Urothelium cell line (cell line): Measurements from ENCODE around the gene SMIM43.

Experiments used
- DNase-seq: peaks from one replicate; pipeline ENCODE4 v3.0.0; 2011; ENCODE audit warnings: low spot score, mixed read lengths
- FAIRE-seq: peaks from 2 replicates; lab custom pipeline; 2011; peaks lifted over from hg19 to GRCh38; lab: Jason Lieb, UNC

The SMIM43 gene

GRCh38 chr4:121764702-121765367 lies at the start of gene SMIM43:
Gene SMIM43 (minus strand): TSS chr4:121765164. CDS start chr4:121765105, 59 bp downstream.
- FAIRE-seq (no peak), DNase-seq (no peak)

- DNase-seq (no peak), FAIRE-seq (no peak)
These were observed 49.8 kb upstream of the SMIM43 start for GRCh38 chr4:121814756-121815155.

GRCh38 chr4:121811122-121811521 lies 46.2 kb upstream of the SMIM43 start:
- FAIRE-seq: no peak

GRCh38 chr4:121806411-121806810 lies 41.4 kb upstream of the SMIM43 start:
- FAIRE-seq: no peak
- DNase-seq: no peak

More at GRCh38 chr4:121811122-121811521, 46.2 kb upstream of the SMIM43 start:
- no peak for DNase-seq

GRCh38 chr4:121801715-121802075 lies 36.7 kb upstream of the SMIM43 start:
- DNase-seq: no peak

GRCh38 chr4:121800961-121801714 lies 36.2 kb upstream of the SMIM43 start, which contains the start of gene EXOSC9:
Gene EXOSC9 (plus strand): TSS chr4:121801323. CDS start chr4:121801425, 102 bp downstream.
- FAIRE-seq: peak; percentile 65
- peak; percentile 93 for DNase-seq

More at GRCh38 chr4:121801715-121802075, 36.7 kb upstream of the SMIM43 start:
- FAIRE-seq: no peak

GRCh38 chr4:121800638-121800960 lies 35.6 kb upstream of the SMIM43 start:
- DNase-seq (no peak), FAIRE-seq (no peak)

GRCh38 chr4:121799867-121800501 lies 35.0 kb upstream of the SMIM43 start:
- no peak for DNase-seq
- no peak for FAIRE-seq

GRCh38 chr4:121799208-121799823 lies 34.4 kb upstream of the SMIM43 start:
- FAIRE-seq: no peak
- no peak for DNase-seq

- FAIRE-seq: no peak
- no peak for DNase-seq
These were observed 31.3 kb upstream of the SMIM43 start for GRCh38 chr4:121796283-121796682.

GRCh38 chr4:121794505-121795188 lies 29.7 kb upstream of the SMIM43 start:
- no peak for DNase-seq
- FAIRE-seq: no peak

- no peak for FAIRE-seq
- DNase-seq: no peak
These were observed 28.0 kb upstream of the SMIM43 start for GRCh38 chr4:121792966-121793365.

GRCh38 chr4:121791481-121791880 lies 26.5 kb upstream of the SMIM43 start:
- DNase-seq: peak; percentile 46
- FAIRE-seq: no peak

- DNase-seq (no peak), FAIRE-seq (no peak)
These were observed 26.0 kb upstream of the SMIM43 start for GRCh38 chr4:121790976-121791375.

GRCh38 chr4:121789960-121790829 lies 25.2 kb upstream of the SMIM43 start:
- FAIRE-seq (no peak), DNase-seq (peak; percentile 30)

GRCh38 chr4:121789455-121789854 lies 24.5 kb upstream of the SMIM43 start:
- no peak for FAIRE-seq
- no peak for DNase-seq

- FAIRE-seq: no peak
These were observed 23.9 kb upstream of the SMIM43 start for GRCh38 chr4:121788896-121789295.

GRCh38 chr4:121786221-121786620 lies 21.3 kb upstream of the SMIM43 start:
- FAIRE-seq: no peak
- no peak for DNase-seq

More at GRCh38 chr4:121788896-121789295, 23.9 kb upstream of the SMIM43 start:
- no peak for DNase-seq

- DNase-seq (peak; percentile 24), FAIRE-seq (no peak)
These were observed 20.5 kb upstream of the SMIM43 start for GRCh38 chr4:121785479-121785878.

- no peak for FAIRE-seq
- DNase-seq: peak; percentile 75
These were observed 20.0 kb upstream of the SMIM43 start for GRCh38 chr4:121784975-121785374.
